ENCODE data around the gene BEX1. TPM values are rescaled to one million over a fixed set of nuclear protein-coding genes. Genes with fewer than 3 reads are reported as not detected.

The BEX1 gene
- polyA plus RNA-seq, 1 donor (not counting 4 experiments of a cell fraction or from before 2014, with no cell fraction given), result 6.4 TPM

DNA sequence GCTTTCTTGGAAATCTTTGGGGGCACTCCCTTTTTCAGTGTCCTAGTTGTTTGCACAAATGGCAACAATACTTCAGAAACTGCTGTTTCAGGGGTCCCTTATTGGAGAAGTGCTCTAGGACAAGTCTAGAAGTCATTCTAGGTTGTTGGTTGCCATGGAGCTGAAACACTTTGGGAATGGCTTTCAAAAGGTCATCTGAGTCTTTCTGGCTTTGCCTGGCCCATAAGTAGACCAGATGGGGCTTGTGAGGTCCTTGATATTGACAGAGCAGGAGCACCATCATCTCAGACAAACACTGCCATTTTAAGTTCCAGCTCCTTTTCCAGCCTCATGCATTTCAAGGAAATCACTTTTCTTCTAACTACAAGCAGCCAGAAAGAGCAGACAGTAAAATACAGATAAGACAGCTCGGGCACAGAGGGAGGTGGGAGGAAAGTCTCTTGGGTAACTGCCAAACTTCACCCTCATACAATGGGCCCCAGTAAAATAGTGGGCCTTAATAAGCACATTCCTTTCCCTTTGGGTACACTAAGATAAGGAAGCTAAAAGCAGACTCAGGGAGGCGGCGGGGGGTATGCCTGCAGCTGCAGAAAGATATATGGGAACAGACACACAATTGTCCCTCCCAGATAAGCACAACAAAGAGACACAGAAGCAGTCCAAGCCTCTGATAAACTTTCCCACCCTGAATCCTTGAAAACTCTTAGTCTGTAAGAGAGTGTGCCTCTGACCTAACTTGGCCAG, 37.5 kb upstream of the BEX1 start:
- no peaks in the 10 kb centered on the region for H3K9me1 ChIP-seq (ENCODE audit: control insufficient read depth, extremely low read depth, insufficient read depth, low read length)
- H3K27me3 ChIP-seq (ENCODE audit: control insufficient read depth, extremely low read depth, insufficient read depth, low read length), result no peaks in the 10 kb centered on the region
- no peak overlapping the region for H3K4me3 ChIP-seq (ENCODE audit: control insufficient read depth in 2 of 3, extremely low read depth in 1 of 3, insufficient read depth in 2 of 3, low read depth in 1 of 3, low read length in 3 of 3)
- TF ChIP-seq EZH2 (IDR thresholded peaks at IDR 0.05; ENCODE audit: low read length) (no peak), CTCF (optimal IDR thresholded peaks at IDR 0.05 in 1 of 3, IDR thresholded peaks at IDR 0.05 in 1 of 3, conservative IDR thresholded peaks at IDR 0.05 in 1 of 3; ENCODE audit: extremely low read depth in 1 of 3, insufficient read depth in 2 of 3, low read length in 3 of 3) (no peak)
- FAIRE-seq (no peak), DNase-seq (ENCODE audit: low read depth, low spot score) (no peak)
- H3K4me1 ChIP-seq (ENCODE audit: control insufficient read depth, extremely low read depth, insufficient read depth, low read length), result no peaks in the 10 kb centered on the region
- dilution Hi-C loops (cut with MboI; ENCODE audit: extremely low pct_ligation_motif_present, low sequenced_read_pairs), result no loop called here
- no peaks in the 10 kb centered on the region for H3K9me3 ChIP-seq (ENCODE audit: control insufficient read depth, low read depth, low read length)
- no peak overlapping the region for H3K9ac ChIP-seq (ENCODE audit: control insufficient read depth, extremely low read depth, insufficient read depth, low read length)
- no peaks in the 10 kb centered on the region for H3K36me3 ChIP-seq (ENCODE audit: control insufficient read depth in 2 of 2, extremely low read depth in 1 of 2, insufficient read depth in 2 of 2, low read length in 2 of 2)
- H4K20me1 ChIP-seq (ENCODE audit: control insufficient read depth, extremely low read depth, insufficient read depth, low read length), result no peaks in the 10 kb centered on the region
- H3K27ac ChIP-seq (ENCODE audit: control insufficient read depth, insufficient read depth, low read length), result no peak overlapping the region
- no peak overlapping the region for H3K4me2 ChIP-seq (ENCODE audit: control insufficient read depth, extremely low read depth, insufficient read depth, low read depth, low read length)
- H3K79me2 ChIP-seq (ENCODE audit: control insufficient read depth, insufficient read depth, low read length), result no peaks in the 10 kb centered on the region
- H2AFZ ChIP-seq (ENCODE audit: control insufficient read depth, low read length), result no peak overlapping the region

DNA sequence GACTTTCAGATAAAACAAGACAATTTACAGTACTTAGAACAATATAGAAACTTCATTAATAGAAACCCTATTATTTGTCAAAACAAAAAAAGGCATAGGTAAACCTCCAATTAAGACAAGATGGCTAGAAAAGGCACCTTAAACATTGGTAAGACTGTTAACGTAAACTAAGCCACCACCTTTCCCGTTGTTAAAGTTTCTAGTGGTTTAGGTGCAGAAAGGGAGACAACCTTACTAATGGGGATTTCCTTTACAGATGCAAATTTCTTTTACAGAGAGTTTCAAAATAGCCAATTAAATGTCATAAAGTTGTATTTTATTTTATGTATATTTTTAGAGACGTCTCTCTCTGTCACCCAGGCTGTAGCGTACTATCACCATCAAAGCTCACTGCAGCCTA, 36.5 kb upstream of the BEX1 start:
- H3K27me3 ChIP-seq (ENCODE audit: control insufficient read depth, extremely low read depth, insufficient read depth, low read length), result no peaks in the 10 kb centered on the region
- dilution Hi-C loops (cut with MboI; ENCODE audit: extremely low pct_ligation_motif_present, low sequenced_read_pairs), result no loop called here
- FAIRE-seq (no peak), DNase-seq (ENCODE audit: low read depth, low spot score) (no peak)
- H3K36me3 ChIP-seq (ENCODE audit: control insufficient read depth in 2 of 2, extremely low read depth in 1 of 2, insufficient read depth in 2 of 2, low read length in 2 of 2), result no peaks in the 10 kb centered on the region
- no peaks in the 10 kb centered on the region for H3K9me3 ChIP-seq (ENCODE audit: control insufficient read depth, low read depth, low read length)
- TF ChIP-seq EZH2 (IDR thresholded peaks at IDR 0.05; ENCODE audit: low read length) (no peak), CTCF (optimal IDR thresholded peaks at IDR 0.05 in 1 of 3, IDR thresholded peaks at IDR 0.05 in 1 of 3, conservative IDR thresholded peaks at IDR 0.05 in 1 of 3; ENCODE audit: extremely low read depth in 1 of 3, insufficient read depth in 2 of 3, low read length in 3 of 3) (no peak)
- H3K4me1 ChIP-seq (ENCODE audit: control insufficient read depth, extremely low read depth, insufficient read depth, low read length), result no peaks in the 10 kb centered on the region
- H4K20me1 ChIP-seq (ENCODE audit: control insufficient read depth, extremely low read depth, insufficient read depth, low read length), result no peaks in the 10 kb centered on the region
- H3K79me2 ChIP-seq (ENCODE audit: control insufficient read depth, insufficient read depth, low read length), result no peaks in the 10 kb centered on the region
- no peaks in the 10 kb centered on the region for H3K9me1 ChIP-seq (ENCODE audit: control insufficient read depth, extremely low read depth, insufficient read depth, low read length)
- H3K4me2 ChIP-seq (ENCODE audit: control insufficient read depth, extremely low read depth, insufficient read depth, low read depth, low read length), result no peak overlapping the region
- H3K27ac ChIP-seq (ENCODE audit: control insufficient read depth, insufficient read depth, low read length), result no peak overlapping the region
- no peak overlapping the region for H2AFZ ChIP-seq (ENCODE audit: control insufficient read depth, low read length)
- H3K4me3 ChIP-seq (ENCODE audit: control insufficient read depth in 2 of 3, extremely low read depth in 1 of 3, insufficient read depth in 2 of 3, low read depth in 1 of 3, low read length in 3 of 3), result no peak overlapping the region
- no peak overlapping the region for H3K9ac ChIP-seq (ENCODE audit: control insufficient read depth, extremely low read depth, insufficient read depth, low read length)

Data from keratinocyte (primary cell).